Activated CD8-positive, alpha-beta memory T cell treated with anti-CD3 and anti-CD28 coated beads for 36 hours (primary cell): Measurements from ENCODE around the gene OR4C6. TPM values are rescaled to one million over a fixed set of nuclear protein-coding genes. Genes with fewer than 3 reads are reported as not detected.

Experiments used
- CTCF ChIA-PET: fragments of 350-600 bp; sonication (Branson Sonifier 250); formaldehyde crosslinking; loops from one replicate; lab custom pipeline; 2021; ENCODE audit warnings: antibody characterized with exemption; lab: Charles Lee
- POLR2A ChIA-PET: fragments of 350-600 bp; sonication (Branson Sonifier 250); formaldehyde crosslinking; loops from one replicate; lab custom pipeline; 2021; ENCODE audit warnings: antibody characterized with exemption; lab: Charles Lee
- total RNA-seq, 2 experiments: library from RNA; stranded (reverse); gene quantifications; one replicate each; pipeline ENCODE4 v1.2.3, GENCODE V29; 2021

Gene OR4C6
- total RNA-seq = not detected

DNA sequence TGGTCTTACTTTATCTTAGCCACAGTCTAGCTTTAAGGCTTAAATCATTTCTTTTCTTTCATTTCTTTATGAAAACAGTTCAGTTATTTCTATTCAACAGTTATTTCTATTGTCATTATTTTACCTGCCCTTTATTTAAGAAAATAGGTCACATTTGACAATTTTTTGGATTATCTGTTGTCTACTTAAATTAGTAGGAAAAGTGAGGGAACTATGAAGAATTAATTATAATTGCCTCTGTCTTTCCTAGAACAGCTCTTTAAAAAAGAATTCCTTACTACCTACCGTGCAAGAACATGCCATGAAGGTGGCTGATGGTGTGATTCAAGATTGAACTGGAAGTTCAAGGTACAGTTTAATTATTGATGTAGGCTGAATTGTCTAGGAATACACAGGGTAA, at the start of gene OR4C6:
Gene OR4C6 (plus strand): TSS at position 301 of the 400 bp plus-strand sequence. CDS start 2,966 bp downstream, outside the sequence.
- ChIA-PET CTCF (no interaction called here), POLR2A (no interaction called here)

DNA sequence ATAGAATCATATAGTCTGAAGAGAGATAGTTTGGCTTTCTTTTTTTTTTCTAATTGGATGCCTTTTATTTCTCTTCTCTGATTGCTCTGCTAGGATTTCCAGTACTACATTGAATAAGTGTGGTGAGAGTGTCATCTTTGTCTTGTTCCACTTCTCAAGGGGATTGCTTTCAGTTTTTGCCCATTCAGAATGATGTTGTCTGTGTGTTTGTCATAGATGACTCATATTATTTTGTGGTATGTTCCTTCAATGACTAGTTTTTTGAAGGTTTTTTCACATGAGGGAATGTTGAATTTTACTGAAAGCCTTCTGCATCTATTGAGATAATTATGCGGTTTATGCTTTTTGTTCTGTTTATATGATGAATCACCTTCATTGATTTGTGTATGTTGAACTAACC, 37.5 kb upstream of the OR4C6 start:
- ChIA-PET CTCF (no interaction called here), POLR2A (no interaction called here)

DNA sequence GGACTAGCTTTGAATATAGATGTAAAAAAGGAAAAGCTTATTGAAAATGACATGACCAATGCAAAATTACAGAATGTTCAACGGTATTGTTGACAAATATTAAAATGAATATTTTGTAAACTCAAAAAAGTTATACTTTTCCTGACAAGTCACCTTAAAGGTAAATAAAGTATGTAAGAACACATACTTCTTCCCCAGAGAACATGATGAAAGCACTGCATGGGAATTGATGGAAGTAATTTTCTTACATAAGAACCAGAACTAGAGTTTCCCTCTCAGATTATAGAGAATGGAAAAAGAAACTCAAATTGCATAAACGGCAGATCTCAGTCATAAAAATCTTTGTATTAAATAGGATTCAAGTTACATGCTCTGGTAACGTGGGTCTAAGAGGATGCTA, 27.2 kb upstream of the OR4C6 start, which contains the start of gene OR4P4:
Gene OR4P4 (plus strand): TSS at position 301 of the 400 bp plus-strand sequence.
- ChIA-PET POLR2A (no interaction called here), CTCF (no interaction called here)

DNA sequence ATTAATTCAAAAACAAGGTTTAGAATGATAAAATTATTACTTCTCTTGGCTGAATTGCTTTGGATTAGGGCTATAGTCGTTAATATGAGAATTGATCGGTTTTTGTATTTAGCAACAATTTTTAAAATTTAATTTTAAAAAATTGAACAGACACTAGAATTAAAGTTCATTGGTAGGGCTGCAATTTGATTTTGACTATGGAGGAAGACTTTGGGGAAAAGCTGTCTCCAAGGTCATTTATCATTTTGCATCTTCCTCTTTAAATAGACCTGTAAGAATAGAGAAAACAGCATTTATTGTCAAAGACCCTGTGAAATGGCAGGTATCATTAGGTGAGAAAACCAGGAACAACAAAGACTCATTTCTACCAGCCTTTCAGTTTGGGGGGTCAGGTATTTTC, 14.0 kb upstream of the OR4C6 start, which contains the start of gene OR4S2:
Gene OR4S2 (plus strand): TSS at position 301 of the 400 bp plus-strand sequence. CDS start 2,577 bp downstream, outside the sequence.
- ChIA-PET POLR2A (no interaction called here), CTCF (no interaction called here)

DNA sequence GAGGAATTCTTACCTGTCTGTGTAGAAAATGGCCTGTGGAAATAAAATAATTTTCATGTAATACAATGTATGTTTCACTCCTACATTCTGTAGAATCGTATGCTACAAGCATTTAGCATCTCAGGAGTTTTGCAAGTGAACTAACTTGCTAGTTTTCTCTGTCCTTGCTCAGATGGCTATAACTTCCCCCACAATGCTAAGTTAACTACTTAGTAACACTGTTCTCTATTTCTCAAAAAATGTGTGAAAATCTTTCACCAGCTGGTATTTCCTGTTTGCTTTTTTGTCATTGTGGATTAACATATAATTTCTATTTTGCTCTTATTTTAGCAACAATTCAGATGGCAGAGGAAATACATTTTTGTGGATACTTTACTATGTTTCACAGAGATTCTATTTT, 9.4 kb upstream of the OR4C6 start:
- ChIA-PET POLR2A (no interaction called here), CTCF (no interaction called here)

DNA sequence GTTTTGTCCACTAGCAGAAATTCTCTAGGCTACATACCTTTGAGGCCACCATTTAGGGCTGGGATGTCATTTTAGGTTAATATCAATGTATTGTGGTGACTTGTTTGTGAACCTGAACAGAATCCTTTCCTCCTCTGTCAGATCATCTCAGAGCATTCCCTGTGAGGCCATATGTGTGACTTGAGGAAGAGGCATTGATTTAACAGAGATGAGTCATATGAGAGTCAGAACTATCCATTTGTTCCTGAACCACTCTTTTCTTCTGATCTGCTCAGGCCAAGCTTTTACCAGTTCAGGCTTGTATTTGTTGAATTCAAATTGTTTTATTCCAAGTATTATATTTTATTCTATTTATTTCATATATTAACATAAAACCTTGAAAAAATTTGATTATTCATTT, 6.9 kb upstream of the OR4C6 start:
- CTCF ChIA-PET = no interaction called here
- POLR2A ChIA-PET = no interaction called here

DNA sequence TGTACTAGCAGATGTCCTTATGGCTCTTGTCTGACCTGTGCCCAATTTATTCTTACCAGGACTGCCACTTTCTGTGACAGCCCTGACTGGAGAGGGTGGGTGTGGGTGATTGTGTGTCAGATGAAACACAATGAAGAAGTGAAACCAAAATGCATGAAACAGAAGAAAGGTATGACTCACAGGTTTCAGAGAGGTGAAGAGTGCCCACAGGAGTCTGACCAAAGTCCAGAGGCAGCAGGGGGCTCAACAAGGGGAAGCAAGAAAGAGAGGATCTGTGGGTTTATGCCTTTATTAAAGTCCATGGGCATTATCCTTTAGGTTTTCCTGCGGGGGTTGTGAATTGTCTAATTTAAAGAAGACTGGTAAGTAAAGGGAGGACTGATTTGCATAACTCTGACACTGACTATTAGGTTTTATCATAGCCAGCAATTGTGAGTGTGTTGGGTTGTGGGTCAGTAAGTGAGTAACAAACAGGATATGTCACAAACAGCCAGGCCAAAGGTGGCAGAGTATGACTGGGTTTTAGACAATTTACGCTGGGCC, 3.9 kb upstream of the OR4C6 start:
- ChIA-PET CTCF (no interaction called here), POLR2A (no interaction called here)

DNA sequence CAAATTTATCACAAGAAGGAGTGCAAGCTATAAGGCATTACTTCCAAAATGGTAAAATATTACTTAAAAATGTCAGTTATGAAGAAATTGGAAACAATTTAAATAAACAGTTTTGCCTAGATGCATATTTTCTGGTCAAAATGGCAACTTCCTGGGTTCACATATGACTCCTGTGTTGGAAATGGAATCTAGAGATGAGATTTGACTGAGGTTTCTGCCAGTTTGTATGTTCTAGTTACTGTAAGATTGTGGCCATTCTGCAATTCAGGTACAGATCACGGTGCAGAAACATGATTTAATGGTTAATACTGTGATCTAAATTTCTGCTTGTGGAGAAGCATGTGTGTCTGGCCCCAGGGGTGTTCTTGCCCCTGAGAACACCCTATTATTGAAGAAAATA, 3.4 kb upstream of the OR4C6 start:
- CTCF ChIA-PET = no interaction called here
- POLR2A ChIA-PET = no interaction called here

DNA sequence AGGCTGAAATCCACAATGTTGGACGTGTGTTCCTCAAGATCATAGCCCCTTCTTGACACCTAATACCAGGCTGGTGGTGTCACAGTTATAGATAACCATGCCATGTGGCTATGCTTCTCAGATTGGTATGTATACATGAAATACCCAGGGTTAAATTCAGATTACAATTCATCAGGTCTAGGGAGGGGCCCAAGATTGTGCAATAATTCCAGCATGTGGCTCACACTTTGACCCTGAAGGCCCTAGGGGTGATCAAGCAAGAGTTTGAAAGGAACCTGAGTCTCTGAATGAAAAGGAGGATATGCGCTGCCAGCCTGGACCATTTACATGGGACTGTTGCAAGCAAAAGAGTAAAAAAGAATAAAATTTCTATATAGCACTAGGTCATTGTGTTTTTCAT, 7.4 kb downstream of the OR4C6 start:
- ChIA-PET CTCF (no interaction called here), POLR2A (no interaction called here)

DNA sequence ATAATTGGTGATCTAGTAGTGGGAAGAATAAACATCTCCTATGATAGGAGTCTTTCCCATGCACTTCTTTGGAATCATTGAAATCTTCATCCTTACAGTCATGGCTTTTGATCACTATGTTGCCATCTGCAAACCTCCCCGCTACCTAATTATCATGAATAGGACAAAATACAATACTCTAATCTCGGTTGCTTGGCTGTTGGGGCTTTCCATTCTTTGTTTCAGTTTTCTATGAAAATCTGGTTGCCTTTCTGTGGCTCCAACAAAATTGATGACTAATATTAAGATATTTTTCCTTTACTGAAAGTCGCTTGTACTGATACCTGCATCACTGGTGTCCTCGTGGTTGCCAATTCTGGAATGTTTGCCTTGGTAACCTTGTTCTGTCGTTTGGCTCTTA, 11.9 kb downstream of the OR4C6 start:
- CTCF ChIA-PET = no interaction called here
- POLR2A ChIA-PET = no interaction called here

DNA sequence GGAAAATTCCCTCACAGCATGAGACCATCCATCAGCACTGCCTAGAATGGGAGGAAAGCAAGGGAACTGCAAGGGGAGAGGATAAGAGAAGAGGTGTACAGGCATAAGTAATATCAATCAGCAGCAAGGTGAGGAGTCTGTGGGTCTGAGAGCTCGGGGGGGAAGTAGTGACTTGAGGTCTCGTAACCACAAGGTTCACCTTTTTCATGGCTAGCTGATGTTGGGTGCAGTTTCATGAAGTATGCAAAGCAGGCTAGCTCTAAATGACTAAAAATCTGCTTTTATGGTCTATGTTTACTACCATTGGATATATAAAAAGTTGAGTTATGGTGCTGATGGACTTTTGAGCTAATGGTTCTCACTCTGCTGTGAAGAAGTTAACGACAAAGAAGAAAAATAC, 35.8 kb downstream of the OR4C6 start:
- POLR2A ChIA-PET = no interaction called here
- CTCF ChIA-PET = no interaction called here

DNA sequence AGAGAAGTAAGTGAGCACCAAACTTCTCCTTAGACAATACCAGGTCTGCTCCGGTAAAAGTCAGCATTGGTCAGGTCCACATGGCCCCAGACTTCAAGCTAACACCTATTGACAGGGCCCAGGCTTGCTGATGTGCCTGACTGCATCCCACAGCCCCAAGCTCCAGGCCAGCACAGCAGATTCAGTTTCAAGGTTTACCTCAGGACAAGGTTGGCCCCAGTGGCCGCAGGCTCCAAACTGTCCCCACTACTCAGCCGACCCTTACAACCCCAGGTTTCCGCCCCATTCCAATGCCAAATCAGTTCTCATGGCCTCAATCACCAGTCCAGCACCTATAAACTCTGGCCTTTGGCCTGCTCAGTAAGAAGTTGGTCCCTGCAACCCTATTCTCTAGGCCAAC, 39.4 kb downstream of the OR4C6 start:
- ChIA-PET CTCF (no interaction called here), POLR2A (no interaction called here)

DNA sequence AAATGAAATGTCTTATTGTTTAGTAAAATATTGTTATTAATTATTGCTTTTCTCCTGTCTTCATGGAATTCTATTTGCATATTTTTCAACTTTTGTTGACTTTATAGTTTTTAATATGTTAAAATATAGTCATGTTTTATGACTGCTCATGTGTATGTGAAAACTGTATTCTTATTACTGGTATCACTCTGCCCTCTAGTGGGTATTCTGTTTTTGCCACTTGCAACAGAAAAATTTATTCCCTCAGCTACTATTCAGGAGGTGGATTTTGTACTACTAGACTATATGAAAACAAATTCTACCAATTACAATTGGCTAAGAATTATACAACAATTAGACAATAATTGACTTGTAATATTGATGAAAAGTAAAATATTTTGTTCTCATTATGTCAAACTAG, 45.0 kb downstream of the OR4C6 start:
- CTCF ChIA-PET = no interaction called here
- POLR2A ChIA-PET = no interaction called here

DNA sequence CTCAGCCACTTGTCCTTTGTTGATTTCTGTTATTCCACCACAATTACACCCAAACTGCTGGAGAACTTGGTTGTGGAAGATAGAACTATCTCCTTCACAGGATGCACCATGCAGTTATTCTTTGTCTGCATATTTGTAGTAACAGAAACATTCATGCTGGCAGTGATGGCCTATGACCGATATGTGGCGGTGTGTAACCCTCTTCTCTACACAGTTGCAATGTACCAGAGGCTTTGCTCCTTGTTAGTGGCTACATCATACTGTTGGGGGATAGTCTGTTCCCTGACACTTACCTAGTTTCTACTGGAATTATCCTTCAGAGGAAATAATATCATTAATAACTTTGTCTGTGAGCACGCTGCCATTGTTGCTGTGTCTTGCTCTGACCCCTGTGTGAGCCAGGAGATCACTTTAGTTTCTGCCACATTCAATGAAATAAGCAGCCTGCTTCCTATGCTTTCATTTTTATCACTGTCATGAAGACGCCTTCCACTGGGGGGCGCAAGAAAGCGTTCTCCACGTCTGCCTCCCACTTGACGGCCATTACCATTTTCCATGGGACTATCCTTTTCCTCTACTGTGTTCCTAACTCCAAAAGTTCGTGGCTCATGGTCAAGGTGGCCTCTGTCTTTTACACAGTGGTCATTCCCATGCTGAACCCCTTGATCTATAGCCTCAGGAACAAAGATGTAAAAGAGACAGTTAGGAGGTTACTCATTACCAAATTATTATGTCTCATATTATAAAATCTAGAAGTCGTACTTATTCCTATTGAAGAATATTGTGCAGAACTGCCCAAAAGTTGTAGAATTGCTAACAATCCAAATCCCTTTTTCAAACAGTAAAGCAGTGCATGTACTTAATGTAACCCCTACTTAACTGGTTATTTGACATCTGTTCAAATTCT, 53.2 kb downstream of the OR4C6 start:
- CTCF ChIA-PET = no interaction called here
- POLR2A ChIA-PET = no interaction called here

Other genes starting within 250 kb of the OR4C6 start
- not detected for gene OR4C15, start 107.7 kb upstream of the OR4C6 start, total RNA-seq
- gene OR4C16, start 90.1 kb upstream of the OR4C6 start, total RNA-seq = not detected
- not detected for gene OR4C11, start 54.6 kb upstream of the OR4C6 start, total RNA-seq
- gene OR4P4, start 27.1 kb upstream of the OR4C6 start, total RNA-seq = not detected
- gene OR4S2, start 13.9 kb upstream of the OR4C6 start, total RNA-seq = not detected
- gene OR5D13, start 111.2 kb downstream of the OR4C6 start, total RNA-seq = not detected
- gene OR5D14, start 133.4 kb downstream of the OR4C6 start, total RNA-seq = not detected
- gene OR5L1, start 149.2 kb downstream of the OR4C6 start, total RNA-seq = not detected
- gene OR5D18, start 157.4 kb downstream of the OR4C6 start, total RNA-seq = not detected
- gene OR5L2, start 165.0 kb downstream of the OR4C6 start, total RNA-seq = not detected
- gene OR5D16, start 176.6 kb downstream of the OR4C6 start, total RNA-seq = not detected
- not detected for gene TRIM51, start 221.1 kb downstream of the OR4C6 start, total RNA-seq